B cell (primary cell): ENCODE measurements around the gene CCDC192.

Experiments
- CTCF ChIP-seq: fragments of 200-600 bp; IDR thresholded peaks from one replicate; pipeline ENCODE4 v1.8.0; 2022; ENCODE audit warnings: antibody characterized with exemption, mild to moderate bottlenecking
- EZH2 ChIP-seq: IDR thresholded peaks from 2 replicates; pipeline ENCODE4 v1.6.1; 2012; ENCODE audit warnings: borderline replicate concordance, low read depth, mild to moderate bottlenecking, moderate library complexity, low read length; ENCODE audit not compliant: insufficient read depth, poor library complexity, severe bottlenecking

GRCh38 chr5:127732963-127733362 is 29.8 kb downstream of the CCDC192 start:
- TF ChIP-seq CTCF = no peak
- TF ChIP-seq EZH2 = no peak
